ENCODE measurements around the gene RASD2. TPM values are rescaled to one million over a fixed set of nuclear protein-coding genes. Genes with fewer than 3 reads are reported as not detected.

RASD2 gene
- total RNA-seq, 2 donors from 2014 or later, result 4.2 to 10.2 TPM

DNA sequence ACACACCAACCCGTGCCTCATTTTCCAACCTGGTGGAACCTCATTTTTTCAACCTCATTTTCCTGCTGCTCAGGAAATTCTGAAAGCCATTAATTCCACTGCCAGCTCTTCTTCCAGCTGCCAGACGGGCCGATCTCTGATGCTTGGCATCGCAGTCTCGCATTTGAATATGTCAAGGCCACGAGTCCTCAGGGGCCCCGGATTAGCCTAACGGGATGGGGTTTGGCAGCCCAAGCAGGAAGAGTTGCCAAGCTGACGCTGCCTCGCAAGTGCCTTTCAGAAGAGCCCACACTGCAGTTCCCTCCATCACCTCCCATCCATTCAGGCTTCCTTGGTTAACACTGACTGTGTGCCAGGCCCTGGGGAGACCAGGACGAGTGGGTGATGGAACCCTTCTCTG, 8.7 kb downstream of the RASD2 start:
- Histone ChIP-seq H3K27ac (no peak overlapping the region), H3K9me3 (no peaks in the 10 kb centered on the region), H3K9ac (ENCODE audit: low read depth in 2 of 2, low read length in 2 of 2) (no peak overlapping the region), H3K36me3 (no peaks in the 10 kb centered on the region), H3K4me3 (no peak overlapping the region), H3K4me1 (no peaks in the 10 kb centered on the region), H3K27me3 (no peaks in the 10 kb centered on the region)
- intact Hi-C loops (cut with DNase I), result no loop called here
- DNase-seq, result no peak
- TF ChIP-seq, protein P1, sequence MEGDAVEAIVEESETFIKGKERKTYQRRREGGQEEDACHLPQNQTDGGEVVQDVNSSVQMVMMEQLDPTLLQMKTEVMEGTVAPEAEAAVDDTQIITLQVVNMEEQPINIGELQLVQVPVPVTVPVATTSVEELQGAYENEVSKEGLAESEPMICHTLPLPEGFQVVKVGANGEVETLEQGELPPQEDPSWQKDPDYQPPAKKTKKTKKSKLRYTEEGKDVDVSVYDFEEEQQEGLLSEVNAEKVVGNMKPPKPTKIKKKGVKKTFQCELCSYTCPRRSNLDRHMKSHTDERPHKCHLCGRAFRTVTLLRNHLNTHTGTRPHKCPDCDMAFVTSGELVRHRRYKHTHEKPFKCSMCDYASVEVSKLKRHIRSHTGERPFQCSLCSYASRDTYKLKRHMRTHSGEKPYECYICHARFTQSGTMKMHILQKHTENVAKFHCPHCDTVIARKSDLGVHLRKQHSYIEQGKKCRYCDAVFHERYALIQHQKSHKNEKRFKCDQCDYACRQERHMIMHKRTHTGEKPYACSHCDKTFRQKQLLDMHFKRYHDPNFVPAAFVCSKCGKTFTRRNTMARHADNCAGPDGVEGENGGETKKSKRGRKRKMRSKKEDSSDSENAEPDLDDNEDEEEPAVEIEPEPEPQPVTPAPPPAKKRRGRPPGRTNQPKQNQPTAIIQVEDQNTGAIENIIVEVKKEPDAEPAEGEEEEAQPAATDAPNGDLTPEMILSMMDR (IDR thresholded peaks at IDR 0.05), result no peak

DNA sequence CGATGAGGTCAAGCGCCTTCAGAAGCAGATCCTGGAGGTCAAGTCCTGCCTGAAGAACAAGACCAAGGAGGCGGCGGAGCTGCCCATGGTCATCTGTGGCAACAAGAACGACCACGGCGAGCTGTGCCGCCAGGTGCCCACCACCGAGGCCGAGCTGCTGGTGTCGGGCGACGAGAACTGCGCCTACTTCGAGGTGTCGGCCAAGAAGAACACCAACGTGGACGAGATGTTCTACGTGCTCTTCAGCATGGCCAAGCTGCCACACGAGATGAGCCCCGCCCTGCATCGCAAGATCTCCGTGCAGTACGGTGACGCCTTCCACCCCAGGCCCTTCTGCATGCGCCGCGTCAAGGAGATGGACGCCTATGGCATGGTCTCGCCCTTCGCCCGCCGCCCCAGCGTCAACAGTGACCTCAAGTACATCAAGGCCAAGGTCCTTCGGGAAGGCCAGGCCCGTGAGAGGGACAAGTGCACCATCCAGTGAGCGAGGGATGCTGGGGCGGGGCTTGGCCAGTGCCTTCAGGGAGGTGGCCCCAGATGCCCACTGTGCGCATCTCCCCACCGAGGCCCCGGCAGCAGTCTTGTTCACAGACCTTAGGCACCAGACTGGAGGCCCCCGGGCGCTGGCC, 11.0 kb downstream of the RASD2 start:
- Histone ChIP-seq H3K27me3 (no peaks in the 10 kb centered on the region), H3K9me3 (no peaks in the 10 kb centered on the region), H3K4me3 (no peak overlapping the region), H3K9ac (ENCODE audit: low read depth in 2 of 2, low read length in 2 of 2) (no peak overlapping the region), H3K36me3 (no peaks in the 10 kb centered on the region), H3K4me1 (no peaks in the 10 kb centered on the region), H3K27ac (no peak overlapping the region)
- TF ChIP-seq, protein P1 (IDR thresholded peaks at IDR 0.05), result no peak
- intact Hi-C loops (cut with DNase I), result no loop called here
- DNase-seq, result no peak

DNA sequence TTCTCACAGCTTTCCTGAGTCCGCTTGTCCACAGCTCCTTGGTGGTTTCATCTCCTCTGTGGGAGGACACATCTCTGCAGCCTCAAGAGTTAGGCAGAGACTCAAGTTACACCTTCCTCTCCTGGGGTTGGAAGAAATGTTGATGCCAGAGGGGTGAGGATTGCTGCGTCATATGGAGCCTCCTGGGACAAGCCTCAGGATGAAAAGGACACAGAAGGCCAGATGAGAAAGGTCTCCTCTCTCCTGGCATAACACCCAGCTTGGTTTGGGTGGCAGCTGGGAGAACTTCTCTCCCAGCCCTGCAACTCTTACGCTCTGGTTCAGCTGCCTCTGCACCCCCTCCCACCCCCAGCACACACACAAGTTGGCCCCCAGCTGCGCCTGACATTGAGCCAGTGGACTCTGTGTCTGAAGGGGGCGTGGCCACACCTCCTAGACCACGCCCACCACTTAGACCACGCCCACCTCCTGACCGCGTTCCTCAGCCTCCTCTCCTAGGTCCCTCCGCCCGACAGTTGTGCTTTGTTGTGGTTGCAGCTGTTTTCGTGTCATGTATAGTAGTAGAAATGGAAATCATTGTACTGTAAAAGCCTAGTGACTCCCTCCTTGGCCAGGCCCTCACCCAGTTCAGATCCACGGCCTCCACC, 11.7 kb downstream of the RASD2 start:
- TF ChIP-seq, protein P1 (IDR thresholded peaks at IDR 0.05), result no peak
- Histone ChIP-seq H3K27me3 (no peaks in the 10 kb centered on the region), H3K4me1 (no peaks in the 10 kb centered on the region), H3K9ac (ENCODE audit: low read depth in 2 of 2, low read length in 2 of 2) (no peak overlapping the region), H3K4me3 (no peak overlapping the region), H3K36me3 (no peaks in the 10 kb centered on the region), H3K9me3 (no peaks in the 10 kb centered on the region), H3K27ac (no peak overlapping the region)
- peak; percentile 53 for DNase-seq
- intact Hi-C loops (cut with DNase I), result no loop called here

DNA sequence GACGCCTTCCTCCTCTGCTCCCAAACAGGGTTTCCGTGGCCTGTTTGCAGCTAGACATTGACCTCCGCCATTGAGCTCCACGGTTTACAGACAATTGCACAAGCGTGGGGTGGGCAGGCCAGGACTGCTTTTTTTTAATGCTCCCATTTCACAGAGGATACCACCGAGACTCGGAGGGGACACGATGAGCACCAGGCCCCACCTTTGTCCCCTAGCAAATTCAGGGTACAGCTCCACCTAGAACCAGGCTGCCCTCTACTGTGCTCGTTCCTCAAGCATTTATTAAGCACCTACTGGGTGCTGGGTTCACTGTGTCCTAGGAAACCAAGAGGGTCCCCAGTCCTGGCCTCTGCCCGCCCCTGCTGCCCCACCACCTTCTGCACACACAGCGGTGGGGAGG, 12.2 kb downstream of the RASD2 start:
- intact Hi-C loops (cut with DNase I), result no loop called here
- DNase-seq, result no peak
- TF ChIP-seq, protein P1 (IDR thresholded peaks at IDR 0.05), result no peak
- Histone ChIP-seq H3K4me3 (no peak overlapping the region), H3K9ac (ENCODE audit: low read depth in 2 of 2, low read length in 2 of 2) (no peak overlapping the region), H3K9me3 (no peaks in the 10 kb centered on the region), H3K4me1 (no peaks in the 10 kb centered on the region), H3K27me3 (no peaks in the 10 kb centered on the region), H3K27ac (no peak overlapping the region), H3K36me3 (no peaks in the 10 kb centered on the region)

DNA sequence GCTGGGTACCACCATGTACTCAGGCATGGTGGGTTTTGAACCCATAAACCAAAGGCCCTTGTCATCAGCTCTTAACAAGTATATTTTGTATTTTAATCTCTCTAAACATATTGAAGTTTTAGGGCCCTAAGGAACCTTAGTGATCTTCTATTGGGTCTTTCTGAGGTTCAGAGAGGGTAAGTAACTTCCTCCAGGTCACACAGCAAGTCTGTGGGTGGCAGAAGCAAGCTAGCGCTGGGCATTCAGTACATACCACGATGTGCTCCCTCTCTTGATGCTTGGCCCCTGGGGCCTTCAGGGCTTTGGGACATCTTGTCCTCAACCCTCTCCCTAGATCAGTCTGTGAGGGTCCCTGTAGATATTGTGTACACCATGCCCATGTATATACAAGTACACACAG, 12.7 kb downstream of the RASD2 start:
- Histone ChIP-seq H3K4me1 (no peaks in the 10 kb centered on the region), H3K9ac (ENCODE audit: low read depth in 2 of 2, low read length in 2 of 2) (no peak overlapping the region), H3K4me3 (no peak overlapping the region), H3K27me3 (no peaks in the 10 kb centered on the region), H3K27ac (no peak overlapping the region), H3K9me3 (no peaks in the 10 kb centered on the region), H3K36me3 (no peaks in the 10 kb centered on the region)
- no peak for DNase-seq
- TF ChIP-seq, protein P1 (IDR thresholded peaks at IDR 0.05), result no peak
- intact Hi-C loops (cut with DNase I), result no loop called here
